GM12875 (cell line): ENCODE measurements around the gene FLOT1.
A peak's percentile ranks its signal among the peaks of the same experiment; 100 is the strongest.
"Not testable (repeated sequence)": the region's sequence is repeated elsewhere in the genome, so short reads cannot be mapped to it uniquely, and the experiment has no call there.

Source experiments
- H3K4me3 ChIP-seq: one replicate; pipeline ENCODE4 v1.5.1; 2011; ENCODE audit warnings: low read depth, low read length, control low read depth
- CTCF ChIP-seq: IDR thresholded peaks from 2 replicates; pipeline ENCODE4 v1.5.1; 2011; ENCODE audit warnings: low read depth, mild to moderate bottlenecking, control low read depth, inconsistent platforms, low read length, moderate library complexity, borderline replicate concordance; ENCODE audit not compliant: insufficient read depth

Gene FLOT1

GRCh38 chr6:30724906-30725667 is 17.4 kb downstream of the FLOT1 start:
- no peak overlapping the region for H3K4me3 ChIP-seq
- no peak for TF ChIP-seq CTCF

GRCh38 chr6:30723843-30724741 is 18.4 kb downstream of the FLOT1 start:
- not testable (repeated sequence) for H3K4me3 ChIP-seq

GRCh38 chr6:30723159-30723842 is 19.2 kb downstream of the FLOT1 start:
- not testable (repeated sequence) for H3K4me3 ChIP-seq

- H3K4me3 ChIP-seq = peak overlapping the region; percentile 71
- TF ChIP-seq CTCF = peak; percentile 82
Observed at GRCh38 chr6:30722280-30723112, 20.0 kb downstream of the FLOT1 start.

- H3K4me3 ChIP-seq = peak overlapping the region; percentile 71
Observed at GRCh38 chr6:30722025-30722279, 20.5 kb downstream of the FLOT1 start.

- peak overlapping the region; percentile 71 for H3K4me3 ChIP-seq
- TF ChIP-seq CTCF = peak; percentile 42; the same call in 1 of the 2 replicates
Observed at GRCh38 chr6:30721198-30722024, 21.1 kb downstream of the FLOT1 start.

- TF ChIP-seq CTCF = no peak
Observed at GRCh38 chr6:30720738-30721197, 21.7 kb downstream of the FLOT1 start.

More at GRCh38 chr6:30720738-30721197, 21.7 kb downstream of the FLOT1 start:
- peak overlapping the region; percentile 68 for H3K4me3 ChIP-seq
